Stimulated activated CD4-positive, alpha-beta T cell treated with anti-CD3 and anti-CD28 coated beads, Interleukin-15, amount 100 ng/mL, for 48 hours (primary cell): ENCODE data around the gene ZNF883.
"Not testable (repeated sequence)": the region's sequence is repeated elsewhere in the genome, so short reads cannot be mapped to it uniquely, and the experiment has no call there.

Experiments used
- DNase-seq, 2 donors: peaks; one replicate each; pipeline ENCODE4 v3.0.0-alpha.2; 2020; ENCODE audit warnings: low read depth in 2 of 2

ZNF883 gene

DNA sequence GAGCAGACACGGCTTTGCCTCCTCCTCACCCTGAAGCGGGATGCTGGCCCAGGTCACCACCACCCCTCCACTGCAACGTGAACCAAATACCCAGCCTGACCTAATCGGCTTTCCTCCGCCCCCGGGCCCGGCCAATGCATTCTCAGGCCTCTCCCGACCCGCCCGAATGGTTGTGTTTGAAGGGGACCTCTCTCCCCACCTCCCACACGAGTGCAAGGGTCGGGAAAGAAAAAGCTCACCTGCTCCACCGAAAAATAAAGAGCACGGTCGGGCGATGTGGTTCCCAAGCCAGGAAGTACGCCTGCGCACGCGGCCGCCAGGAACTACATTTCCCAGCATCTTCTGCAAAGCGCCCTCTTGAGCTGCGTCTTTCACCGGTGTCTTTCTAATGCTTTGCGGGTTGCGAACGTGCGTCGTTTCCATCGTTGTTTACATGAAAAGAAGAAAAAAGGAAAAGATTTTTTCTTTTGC is at the start of gene ZNF883:
TSS of gene ZNF883 (minus strand) at position 282 of the 471 bp plus-strand sequence.
- DNase-seq, result peak in 1 of 2 donors; percentile 6

DNA sequence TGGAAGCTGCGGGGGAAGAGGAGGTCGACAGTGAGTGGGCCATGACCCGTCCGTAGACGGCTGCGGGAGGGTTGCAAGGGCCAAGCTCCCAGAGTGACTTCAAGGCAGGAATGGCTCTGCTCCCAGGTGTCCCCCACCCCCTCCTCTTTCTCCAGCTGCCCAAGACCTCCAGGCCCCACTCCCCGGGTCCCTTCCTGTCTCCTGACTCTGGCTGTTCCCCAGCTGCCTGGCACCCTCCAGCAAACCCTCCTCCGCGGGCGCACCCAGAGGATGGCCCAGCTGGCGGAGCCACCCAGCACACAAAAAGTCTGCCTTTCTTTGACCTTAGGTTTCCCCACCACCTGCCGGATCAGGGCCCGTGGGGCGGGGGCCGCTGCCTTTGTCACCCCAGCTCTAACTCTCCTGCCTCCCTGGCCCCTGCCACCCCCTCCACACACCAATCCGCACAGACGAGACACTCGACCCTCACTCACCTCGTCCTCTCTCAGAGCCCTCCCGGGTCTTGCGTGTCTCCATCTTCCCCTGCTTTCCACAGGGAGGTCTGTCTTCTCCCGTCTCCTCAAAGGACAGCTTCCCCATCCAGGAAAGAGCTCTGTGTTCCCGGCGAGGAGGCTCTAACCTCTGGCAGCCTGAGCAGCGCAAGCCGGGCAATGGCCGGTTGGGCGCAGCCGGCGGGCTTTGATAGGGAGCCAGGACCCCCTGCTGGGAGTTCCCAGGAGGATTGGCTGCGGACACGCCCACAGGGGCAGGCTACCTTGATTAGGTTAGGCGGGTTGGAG is 49.3 kb upstream of the ZNF883 start:
- not testable (repeated sequence) for DNase-seq

DNA sequence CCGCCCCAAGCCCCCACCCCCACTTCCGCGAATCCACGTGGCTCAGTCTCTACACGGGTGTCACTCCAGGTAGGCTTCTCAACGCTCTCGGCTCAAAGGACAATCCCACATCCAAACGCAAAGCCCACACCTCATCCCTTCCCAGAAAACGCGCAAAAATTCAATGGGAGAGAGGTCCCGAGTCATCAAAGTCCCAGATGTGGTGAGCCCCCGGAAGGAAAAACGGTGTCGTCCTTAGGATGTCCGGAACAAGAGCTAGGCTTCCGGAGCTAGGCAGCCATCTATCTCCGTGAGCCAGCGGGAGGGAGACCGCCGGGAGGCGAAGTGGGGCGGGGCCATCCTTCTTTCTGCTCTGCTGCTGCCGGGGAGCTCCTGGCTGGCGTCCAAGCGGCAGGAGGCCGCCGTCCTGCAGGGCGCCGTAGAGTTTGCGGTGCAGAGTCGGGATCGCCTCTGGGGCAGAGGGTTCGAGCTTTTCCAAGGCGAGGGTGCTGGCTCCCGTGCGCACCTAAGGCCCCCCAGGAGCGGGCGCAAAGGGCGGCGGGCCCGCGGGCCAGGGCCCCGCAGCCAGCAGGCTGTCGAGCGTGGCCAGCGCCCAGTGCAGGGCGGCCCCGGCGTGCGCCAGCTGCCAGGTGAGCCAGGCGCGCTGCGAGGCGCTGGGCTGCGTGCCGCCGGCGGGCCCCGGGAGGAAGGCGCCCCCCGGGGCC is 47.7 kb upstream of the ZNF883 start:
- not testable (repeated sequence) for DNase-seq

DNA sequence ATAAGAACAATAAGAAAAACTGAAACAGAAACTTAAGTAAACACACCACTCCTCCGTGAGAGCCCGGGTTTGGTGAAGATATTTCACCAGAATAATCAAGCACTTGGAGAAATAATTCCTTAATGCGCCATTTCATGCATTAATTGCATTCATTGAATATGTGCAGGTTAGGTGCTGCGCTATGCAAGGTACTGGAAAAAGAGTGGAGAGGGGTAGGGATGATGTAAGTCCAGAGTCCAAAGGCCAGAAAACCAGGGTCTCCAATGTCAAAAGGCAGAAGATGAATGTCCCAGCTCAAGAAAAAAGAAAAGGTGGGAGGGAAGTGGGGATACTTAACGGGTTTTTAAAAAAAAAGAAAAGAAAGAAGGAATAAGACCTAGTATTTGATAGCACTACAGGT is 45.2 kb upstream of the ZNF883 start:
- DNase-seq, result no peak

DNA sequence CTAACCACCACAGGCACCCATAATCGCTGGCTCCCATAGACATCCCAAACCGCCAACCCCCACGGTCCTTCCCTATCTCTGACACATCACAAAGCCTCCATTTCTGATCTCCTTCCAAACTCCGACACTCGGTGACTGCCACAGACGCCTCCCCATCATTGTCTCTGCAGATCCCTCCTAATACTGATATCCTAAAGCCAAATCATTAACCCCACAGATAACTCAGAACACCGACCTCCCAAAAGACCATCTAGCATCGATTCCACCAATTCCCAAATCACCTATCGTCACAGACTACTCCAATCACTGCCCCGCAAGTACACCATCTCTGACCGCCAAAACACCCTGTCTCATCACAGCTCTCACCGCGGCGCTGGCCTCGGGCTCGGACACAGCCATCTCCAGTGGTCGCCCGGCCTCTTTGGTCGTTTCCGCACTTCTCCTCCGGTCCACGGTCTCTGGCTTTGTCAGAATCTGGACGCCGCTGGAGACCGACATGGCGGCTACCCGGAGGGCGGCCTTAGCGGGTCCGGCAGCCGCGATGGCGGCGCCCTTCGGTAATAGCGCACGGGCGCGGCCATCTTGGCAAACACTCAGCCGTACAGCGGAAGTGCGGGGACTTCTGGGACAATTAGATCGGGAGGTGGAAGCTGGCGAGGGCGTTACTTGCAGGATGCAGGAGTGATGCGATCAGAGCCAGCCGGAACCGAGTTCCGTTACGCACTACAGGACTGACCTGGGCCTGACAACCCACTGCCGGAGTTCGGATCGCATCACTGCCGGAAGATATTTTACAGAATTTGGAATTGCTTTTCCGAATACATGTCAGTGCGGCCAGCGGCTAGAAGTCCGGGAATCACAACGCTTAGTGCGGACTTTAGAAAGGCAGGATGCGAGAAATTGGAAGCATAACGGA is 44.5 kb upstream of the ZNF883 start, which contains the start of gene ZFP37:
TSS of gene ZFP37 (minus strand) at position 534 of the 916 bp plus-strand sequence. CDS start at position 498, 36 bp downstream.
- peak; percentile 48 to 61 for DNase-seq

DNA sequence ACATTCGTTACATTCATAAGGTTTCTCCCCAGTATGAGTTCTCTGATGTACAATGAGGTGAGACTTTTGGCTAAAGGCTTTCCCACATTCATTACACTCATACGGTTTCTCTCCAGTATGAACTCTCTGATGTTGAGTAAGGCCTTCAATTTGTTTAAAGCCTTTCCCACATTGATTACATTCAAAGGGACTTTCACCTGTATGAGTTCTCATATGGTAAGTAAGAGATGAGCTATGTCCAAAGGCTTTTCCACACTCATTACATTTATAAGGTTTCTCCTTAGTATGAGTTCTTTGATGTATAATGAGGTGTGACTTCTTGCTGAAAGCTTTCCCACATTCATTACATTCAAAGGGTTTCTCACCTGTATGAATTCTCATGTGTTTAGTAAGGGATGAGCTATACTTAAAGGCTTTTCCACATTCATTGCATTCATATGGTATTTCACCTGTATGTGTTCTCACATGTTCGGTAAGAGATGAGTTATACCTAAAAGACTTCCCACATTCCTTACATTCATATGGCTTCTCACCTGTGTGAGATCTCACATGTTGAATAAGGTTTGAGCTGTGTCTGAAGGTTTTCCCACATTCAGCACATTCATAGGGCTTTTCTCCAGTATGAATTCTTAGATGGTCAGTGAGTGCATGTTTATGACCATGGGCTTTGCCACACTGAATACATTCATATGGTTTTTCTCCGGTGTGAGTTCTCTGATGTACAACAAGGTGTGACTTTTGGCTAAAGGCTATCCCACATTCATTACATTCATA is 31.1 kb upstream of the ZNF883 start:
- no peak for DNase-seq

DNA sequence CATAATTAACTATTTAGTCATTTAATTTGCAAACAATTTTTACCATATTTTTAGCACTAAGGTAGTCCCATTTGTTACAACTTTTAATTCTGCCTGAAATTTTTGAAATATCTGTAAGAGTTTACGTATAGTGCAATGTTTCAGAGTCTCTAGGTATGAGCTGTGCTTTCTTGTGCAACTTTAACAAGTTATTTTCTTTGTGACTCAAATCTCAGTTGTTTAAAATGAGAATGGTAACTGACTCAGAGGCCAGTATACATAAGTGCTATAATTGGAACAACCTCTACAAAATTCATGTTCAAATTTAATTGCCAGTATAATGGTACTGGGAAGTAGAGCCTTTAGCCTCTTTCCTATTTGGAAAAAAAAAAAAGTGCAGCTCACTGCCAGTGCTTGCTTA is 14.2 kb upstream of the ZNF883 start:
- no peak for DNase-seq

DNA sequence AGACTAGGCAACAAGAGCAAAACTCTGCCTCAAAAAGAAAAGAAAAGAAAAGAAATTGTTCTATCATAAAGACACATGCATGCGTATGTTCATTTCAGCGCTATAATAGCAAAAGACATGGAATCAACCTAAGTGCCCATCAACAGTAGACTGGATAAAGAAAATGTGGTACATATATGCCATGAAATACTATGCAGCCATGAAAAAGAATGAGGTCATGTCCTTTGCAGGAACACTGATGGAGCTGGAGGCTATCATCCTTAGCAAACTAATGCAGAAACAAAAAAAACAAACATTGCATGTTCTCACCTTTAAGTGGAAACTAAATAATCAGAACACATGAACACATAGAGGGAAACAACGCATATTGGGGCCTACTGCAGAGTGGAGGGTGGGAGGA is 6.3 kb upstream of the ZNF883 start:
- no peak for DNase-seq

DNA sequence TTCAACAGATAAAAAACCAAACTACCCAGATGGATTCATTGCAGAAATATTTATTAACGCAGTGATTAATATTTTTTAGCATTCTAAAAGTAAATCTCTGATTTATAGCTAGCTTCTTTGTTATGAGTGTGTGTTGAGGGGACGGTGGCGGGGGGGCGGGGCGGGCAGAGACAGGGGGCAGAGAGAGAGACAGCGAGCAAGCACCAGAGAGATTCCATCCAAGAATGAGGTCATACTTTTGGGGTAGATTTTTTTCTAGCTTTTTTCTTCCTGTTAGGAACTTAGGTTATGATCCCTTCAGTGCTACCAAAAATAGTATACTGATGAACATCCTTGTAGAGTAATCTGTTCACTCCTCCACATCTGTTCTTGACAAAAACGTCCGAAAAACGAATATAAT is 500 bp upstream of the ZNF883 start:
- DNase-seq, result no peak

DNA sequence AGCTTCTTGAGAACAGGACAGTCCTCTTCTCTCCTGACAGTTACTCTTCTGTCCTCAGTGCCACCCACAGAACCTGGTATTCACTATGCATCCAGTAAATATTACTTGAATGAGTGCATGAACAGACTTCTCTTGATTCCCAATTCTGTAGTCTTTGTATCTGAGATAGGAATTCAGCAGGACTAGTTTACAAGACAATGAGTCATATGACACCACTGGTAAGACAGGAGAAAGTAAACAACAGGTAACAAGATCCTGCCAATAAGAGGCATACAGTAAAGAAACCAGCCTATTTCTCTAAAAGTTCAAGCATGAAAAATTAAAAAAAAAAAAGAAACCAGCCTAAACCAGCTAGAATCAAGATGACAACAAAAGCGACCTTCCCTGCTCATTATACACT is 6.2 kb downstream of the ZNF883 start:
- no peak for DNase-seq

DNA sequence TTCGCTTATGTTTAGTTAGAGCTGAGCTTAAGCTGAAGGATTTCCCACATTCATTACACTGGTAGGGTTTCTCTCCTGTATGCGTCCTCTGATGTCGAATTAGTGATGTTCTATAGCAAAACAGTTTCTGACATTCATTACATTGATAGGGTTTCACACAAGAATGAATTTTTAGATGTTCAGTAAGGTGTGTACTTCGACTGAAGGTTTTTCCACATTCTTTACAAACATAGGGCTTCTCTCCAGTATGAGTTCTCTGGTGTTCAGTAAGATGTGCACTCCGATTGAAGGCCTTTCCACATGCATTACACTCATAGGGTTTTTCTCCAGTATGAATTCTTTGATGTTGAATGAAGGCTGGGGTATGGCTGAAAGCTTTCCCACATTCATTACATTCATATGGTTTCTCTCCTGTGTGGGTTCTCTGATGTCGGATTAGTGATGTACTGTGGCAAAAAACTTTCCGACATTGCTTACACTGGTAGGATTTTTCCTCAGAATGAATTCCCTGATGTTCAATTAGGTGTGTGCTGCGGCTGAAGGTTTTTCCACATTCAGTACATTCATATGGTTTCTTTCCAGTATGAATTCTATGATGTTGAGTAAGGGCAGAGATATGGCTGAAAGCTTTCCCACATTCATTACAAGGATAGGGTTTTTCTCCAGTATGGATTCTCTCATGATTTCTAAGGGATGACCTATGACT is 14.6 kb downstream of the ZNF883 start:
- DNase-seq, result no peak

DNA sequence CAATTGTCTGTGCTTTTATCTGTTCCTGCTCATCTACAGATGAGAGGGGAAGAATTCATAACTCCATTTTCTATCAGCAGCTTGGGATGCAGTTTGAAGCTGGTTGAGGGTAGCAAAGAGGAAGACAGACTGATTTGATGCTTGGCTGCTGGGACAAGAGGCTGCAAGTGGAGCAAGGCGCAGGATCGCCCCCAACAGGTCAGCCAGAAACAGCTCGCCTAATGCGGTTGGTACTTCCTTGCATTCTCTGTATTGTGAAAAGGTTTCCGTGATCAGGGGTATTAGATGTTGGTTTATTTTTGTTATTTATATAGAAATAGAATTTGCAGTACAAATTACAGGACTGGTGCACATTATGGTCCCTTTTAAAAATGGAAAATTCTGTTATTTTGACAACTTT is 40.6 kb downstream of the ZNF883 start:
- no peak for DNase-seq

DNA sequence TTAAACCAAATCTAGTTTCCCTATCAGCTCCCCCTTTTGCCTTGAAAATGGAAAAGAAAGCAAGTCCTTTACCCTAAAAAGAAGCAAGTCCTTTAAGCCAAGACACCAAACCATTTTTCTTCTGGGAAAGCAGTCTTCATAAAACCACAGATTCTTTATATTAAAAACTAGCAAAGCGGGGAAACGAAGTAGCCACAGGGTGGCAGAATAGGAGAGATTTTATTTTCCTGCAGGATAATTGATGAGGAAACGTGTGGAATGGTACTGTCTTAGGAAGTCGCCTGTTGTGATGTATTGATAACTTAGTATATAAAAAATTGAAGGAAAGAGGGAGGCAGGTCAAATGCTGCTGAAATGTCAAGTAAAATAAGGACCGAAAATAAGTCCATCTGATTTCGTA is 41.1 kb downstream of the ZNF883 start:
- DNase-seq, result no peak

DNA sequence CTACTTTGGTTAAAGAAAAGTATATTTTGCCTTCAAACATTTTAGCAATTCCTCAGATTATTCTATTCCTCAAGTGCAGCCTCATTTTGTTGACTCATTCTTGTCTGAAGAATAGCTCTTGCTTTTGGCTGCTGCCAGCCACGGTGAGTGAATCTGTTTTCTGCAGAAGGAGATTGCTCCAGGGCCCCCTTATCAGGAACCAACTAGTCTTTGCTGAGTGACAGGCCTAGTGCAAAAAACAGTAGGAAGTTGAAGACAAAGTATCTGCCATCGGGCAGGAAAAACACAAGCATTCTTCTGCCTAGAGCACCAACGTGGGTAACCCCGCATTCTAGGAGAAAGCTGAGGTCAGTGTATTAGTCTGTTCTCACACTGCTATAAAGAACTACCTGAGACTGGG is 42.3 kb downstream of the ZNF883 start:
- DNase-seq, result no peak

DNA sequence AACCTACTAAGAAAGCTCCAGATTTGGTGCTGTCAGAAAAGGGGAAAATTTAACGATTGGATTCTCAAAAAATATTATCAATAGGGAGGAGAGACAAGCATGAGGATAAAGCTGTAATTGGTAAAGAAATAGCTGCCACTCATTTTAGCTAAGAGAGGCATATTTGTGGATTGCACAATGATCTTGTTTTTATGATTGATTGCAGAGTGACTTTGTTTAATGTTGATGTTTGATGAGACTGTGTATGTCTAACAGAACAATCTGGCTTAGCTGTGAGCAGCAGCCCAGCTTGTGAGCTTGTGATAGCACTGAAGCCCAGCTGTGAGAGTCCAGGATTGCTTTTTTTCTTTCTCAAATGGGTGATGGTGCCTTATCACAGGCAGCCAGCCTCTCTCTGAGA is 56.4 kb downstream of the ZNF883 start:
- DNase-seq, result no peak

DNA sequence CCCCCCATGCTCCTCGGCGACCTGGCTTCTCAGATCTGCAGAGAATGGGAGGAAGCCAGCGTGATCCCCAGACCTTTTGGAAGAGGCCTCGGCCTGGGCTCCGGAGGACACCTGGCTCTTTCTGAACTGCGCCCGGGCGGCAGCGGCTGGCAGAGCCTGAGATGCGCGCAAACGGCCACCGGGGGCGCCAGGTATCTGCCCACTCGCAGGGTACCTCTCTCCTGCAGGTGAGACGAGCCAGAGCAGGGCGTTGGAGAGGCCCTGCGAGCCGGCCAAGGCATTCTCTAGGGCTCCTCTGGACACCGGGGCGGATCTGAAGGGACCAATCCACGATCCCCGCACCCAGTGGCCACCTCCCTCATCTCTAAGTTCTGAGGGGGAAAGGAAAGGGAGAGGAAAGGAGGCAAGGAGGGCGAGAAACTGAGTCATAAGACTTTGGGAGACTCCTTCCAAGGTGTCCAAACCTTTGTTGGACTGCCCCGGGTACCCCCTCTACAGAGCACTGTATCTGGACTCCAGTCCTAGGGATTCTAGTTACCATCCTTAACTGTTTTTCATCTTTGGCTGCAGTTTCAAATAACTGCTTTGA is 66.3 kb downstream of the ZNF883 start:
- DNase-seq, result no peak

DNA sequence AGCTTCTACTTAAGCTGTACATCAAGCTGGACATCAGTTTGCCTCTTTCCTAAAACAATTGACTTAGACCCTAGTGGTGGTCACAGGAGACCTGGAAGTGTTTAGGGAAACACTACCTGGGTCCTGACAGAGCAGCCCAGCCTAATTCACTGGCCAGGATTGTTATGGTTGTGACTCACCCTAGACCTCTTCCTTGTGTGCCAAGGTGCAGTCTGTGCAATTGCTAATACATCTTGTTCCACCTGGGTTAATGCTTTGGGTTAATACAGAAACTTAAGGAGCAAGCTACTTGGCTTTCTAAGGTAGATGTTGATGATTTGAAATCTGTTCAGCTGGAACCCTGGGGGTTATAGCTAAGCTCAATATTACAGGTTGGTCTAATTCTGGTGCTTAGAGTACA is 72.6 kb downstream of the ZNF883 start:
- DNase-seq, result no peak

DNA sequence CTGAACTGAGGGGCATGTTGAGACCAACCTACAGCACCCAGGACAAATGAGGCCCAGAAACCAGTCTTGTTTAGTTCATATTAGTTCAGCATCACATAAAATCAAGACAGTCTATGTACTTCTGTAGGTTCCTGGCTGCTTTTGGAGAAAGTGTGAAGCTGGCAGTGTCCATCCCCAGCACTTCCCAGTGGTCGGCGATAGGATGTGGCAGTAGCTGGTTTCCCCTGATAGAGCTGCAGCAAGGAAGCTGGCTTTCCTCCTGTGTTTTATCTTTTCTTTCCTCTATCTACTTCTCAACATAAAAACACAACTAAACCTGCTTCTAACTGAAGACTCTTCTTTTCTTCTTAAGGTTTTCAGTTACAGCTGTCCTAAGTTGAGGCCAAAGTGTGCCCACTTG is 78.3 kb downstream of the ZNF883 start:
- DNase-seq, result no peak

DNA sequence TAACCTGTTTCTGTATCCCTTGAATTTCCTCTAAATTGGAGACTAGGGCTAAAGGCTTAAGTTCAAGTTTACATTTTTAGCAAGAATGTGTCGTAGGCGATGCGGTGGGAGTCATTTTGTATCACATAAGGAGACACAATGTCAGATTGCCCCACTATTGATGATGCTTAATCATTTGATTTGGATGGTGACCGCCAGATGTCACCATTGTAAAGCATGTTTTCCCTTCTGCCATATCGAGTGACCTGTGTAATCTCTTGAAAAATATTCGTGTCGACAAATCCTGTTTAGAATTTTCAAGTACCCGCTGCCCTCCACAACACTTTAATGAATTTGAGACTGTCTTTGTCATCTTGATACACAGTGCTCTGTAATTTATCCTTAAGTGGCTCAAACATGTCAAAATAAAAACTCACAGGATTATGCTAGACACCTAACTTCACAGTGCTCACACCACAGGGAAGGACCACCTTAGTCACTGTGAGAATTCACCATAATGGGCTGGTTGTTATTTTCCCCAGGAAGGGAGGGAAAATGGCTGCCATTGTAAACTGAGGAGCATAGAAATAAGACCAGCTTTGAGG is 86.8 kb downstream of the ZNF883 start:
- DNase-seq, result no peak

DNA sequence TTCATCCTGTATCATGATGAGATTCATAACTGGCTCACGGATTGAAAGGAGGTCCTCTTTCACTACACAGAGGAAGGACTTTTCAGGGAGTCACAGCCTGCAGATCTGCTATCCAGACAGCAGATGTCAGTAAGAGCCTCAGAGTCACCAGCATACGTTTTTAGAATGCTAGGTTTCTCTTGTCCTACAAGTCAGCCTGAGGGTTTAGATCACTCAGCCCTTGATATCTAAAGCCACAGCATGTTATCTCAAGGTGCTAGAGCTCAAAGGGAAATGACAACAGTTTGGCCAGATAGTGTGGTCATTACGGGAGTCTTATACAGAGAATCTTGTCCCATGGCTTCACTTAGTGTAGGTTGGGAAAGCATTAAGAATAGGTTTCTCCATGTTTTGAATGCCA is 90.4 kb downstream of the ZNF883 start:
- DNase-seq, result no peak
